ENCODE results near the gene KLHL17. TPM values are rescaled to one million over a fixed set of nuclear protein-coding genes. Genes with fewer than 3 reads are reported as not detected.
A peak's percentile ranks its signal among the peaks of the same experiment; 100 is the strongest.

Gene KLHL17
- polyA plus RNA-seq, 2 of the 4 experiments (the other 2 are of a cell fraction): 5.7 to 21.6 TPM

GRCh38 chr1:975896-976683 lies 15.7 kb downstream of the KLHL17 start (continued):
- TF ChIP-seq REST (IDR thresholded peaks at IDR 0.05): no peak
- no peak for TF ChIP-seq ZC3H11A (IDR thresholded peaks at IDR 0.05)
- TF ChIP-seq ZFP36 (IDR thresholded peaks at IDR 0.05; ENCODE audit: borderline replicate concordance, partially characterized antibody): no peak
- no peak for TF ChIP-seq ELK1 (IDR thresholded peaks at IDR 0.05; ENCODE audit: low read depth, low read length)
- no peak for TF ChIP-seq KDM1A (IDR thresholded peaks at IDR 0.05; ENCODE audit: low read depth)
- no peak for TF ChIP-seq RCOR1 (IDR thresholded peaks at IDR 0.05; ENCODE audit: low read depth, low read length)
- peak; percentile 52 to 54 for TF ChIP-seq RAD21 (conservative IDR thresholded peaks at IDR 0.05 in 1 of 2, IDR thresholded peaks at IDR 0.05 in 1 of 2)
- no peak for TF ChIP-seq HDAC2 (IDR thresholded peaks at IDR 0.05)
- no peak for TF ChIP-seq MYC (IDR thresholded peaks at IDR 0.05; ENCODE audit: borderline replicate concordance, low read length)
- TF ChIP-seq HES2 (IDR thresholded peaks at IDR 0.05): no peak
- no peak for TF ChIP-seq CBX8 (IDR thresholded peaks at IDR 0.05)
- TF ChIP-seq PHF8 (IDR thresholded peaks at IDR 0.05; ENCODE audit: borderline replicate concordance, low read depth): no peak
- TF ChIP-seq HEYL (CRISPR knock-in tag; IDR thresholded peaks at IDR 0.05): no peak
- peak; percentile 35; the same call in 2 of the 3 replicates for TF ChIP-seq CTCF (IDR thresholded peaks at IDR 0.05)
- no peak for TF ChIP-seq SREBF2 (IDR thresholded peaks at IDR 0.05)
- no peak for TF ChIP-seq ESRRA (IDR thresholded peaks at IDR 0.05; ENCODE audit: borderline replicate concordance, low read length)
- TF ChIP-seq NR3C1 (IDR thresholded peaks at IDR 0.05): no peak
- TF ChIP-seq POLR2A (IDR thresholded peaks at IDR 0.05; ENCODE audit: low read length): no peak
- no peak for TF ChIP-seq ZNF302 (CRISPR knock-in tag; IDR thresholded peaks at IDR 0.05)
- no peak for TF ChIP-seq TFCP2L1 (CRISPR knock-in tag; IDR thresholded peaks at IDR 0.05)
- TF ChIP-seq E2F6 (IDR thresholded peaks at IDR 0.05; ENCODE audit: borderline replicate concordance, low read depth): no peak
- no peak for TF ChIP-seq POLR2AphosphoS2 (conservative IDR thresholded peaks at IDR 0.05; ENCODE audit: low read length)
- TF ChIP-seq JUN (IDR thresholded peaks at IDR 0.05): no peak; a peak in 1 of 5 replicates
- TF ChIP-seq CHD2 (IDR thresholded peaks at IDR 0.05; ENCODE audit: low read length, partially characterized antibody): no peak
- TF ChIP-seq BHLHE40 (IDR thresholded peaks at IDR 0.05; ENCODE audit: low read depth, low read length): no peak
- no peak for TF ChIP-seq HMGXB4 (CRISPR knock-in tag; IDR thresholded peaks at IDR 0.05; ENCODE audit: borderline replicate concordance)
